SW480 (cell line): ENCODE results near the gene ABHD8.

Source experiments
- DNase-seq: peaks from one replicate; pipeline ENCODE4 v3.0.0-alpha.2; 2016; ENCODE audit warnings: low spot score

Gene ABHD8, protein sequence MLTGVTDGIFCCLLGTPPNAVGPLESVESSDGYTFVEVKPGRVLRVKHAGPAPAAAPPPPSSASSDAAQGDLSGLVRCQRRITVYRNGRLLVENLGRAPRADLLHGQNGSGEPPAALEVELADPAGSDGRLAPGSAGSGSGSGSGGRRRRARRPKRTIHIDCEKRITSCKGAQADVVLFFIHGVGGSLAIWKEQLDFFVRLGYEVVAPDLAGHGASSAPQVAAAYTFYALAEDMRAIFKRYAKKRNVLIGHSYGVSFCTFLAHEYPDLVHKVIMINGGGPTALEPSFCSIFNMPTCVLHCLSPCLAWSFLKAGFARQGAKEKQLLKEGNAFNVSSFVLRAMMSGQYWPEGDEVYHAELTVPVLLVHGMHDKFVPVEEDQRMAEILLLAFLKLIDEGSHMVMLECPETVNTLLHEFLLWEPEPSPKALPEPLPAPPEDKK

DNA sequence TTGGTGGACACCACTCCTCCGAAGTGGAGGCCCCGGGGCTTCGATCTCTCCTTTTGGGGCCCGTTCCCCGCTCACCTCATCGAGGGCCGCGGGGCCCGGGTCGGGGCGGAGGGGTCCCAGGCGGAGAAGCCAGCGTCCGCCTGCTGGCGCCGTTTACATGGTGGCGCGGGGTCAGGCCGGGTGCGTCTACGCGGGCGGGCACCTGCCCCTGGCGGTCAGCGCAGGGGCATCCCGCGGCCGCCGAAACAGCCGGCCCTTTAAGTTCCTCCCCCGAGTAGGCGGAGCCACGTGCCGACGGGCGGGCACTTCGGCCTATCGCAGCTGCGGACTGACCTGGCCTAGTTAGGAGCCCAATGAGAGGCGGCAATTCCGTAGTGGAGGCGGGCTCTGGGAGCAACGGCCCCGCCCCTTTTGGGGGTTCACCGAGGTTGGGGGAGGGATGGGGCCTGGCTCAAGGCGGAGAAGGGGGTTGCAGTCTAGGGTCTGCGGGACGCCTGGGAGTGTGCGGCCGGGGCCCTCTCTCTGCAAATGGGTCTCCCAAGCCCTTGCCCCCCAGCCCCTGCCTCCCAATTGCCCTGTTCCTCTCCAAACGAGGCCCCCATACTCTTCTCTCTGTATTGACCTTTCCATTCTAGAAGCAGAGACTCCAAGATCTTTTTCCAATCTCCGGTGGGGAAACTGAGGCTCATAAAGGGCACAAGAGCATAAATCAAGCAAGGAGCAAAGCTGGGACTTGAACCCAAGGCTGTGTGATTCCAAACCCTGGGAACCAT is at the start of gene ABHD8:
ABHD8 (minus strand) TSS at position 259 of the 773 bp plus-strand sequence. CDS start 1,809 bp downstream, outside the sequence.
- peak; percentile 89 for DNase-seq

DNA sequence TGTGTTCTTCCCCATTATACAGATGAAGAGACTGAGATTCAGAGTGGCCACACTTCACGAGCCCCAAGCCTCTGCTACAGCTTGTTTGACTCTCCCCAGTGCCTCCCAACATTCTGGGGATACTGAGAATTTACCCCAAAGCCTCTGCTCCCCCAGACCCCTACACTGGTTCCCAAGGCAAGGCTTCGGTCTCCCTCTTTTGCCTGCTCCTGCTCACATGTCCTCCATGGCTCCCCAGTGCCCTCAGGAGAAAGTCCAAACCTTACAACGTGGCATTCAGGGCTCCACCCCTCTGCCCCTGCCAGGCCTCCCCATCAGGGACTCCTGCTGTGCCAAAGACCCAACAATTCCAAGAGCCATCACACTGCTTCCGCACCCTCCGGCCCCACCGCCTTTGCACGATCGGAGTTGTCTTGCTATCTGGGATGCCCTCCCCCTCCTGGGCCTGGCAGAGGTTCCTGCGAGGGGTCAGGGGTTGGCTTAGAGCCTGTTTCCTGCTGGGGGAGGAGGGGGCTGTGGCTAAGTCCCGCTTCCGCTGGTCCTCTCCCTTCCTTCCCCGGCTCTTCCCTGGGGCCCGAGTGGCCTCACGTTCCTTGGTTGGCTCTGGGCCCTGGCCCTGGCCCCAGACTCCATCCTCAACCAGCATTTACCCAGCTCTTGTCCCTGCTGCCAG is 49.5 kb upstream of the ABHD8 start:
- DNase-seq, result no peak

DNA sequence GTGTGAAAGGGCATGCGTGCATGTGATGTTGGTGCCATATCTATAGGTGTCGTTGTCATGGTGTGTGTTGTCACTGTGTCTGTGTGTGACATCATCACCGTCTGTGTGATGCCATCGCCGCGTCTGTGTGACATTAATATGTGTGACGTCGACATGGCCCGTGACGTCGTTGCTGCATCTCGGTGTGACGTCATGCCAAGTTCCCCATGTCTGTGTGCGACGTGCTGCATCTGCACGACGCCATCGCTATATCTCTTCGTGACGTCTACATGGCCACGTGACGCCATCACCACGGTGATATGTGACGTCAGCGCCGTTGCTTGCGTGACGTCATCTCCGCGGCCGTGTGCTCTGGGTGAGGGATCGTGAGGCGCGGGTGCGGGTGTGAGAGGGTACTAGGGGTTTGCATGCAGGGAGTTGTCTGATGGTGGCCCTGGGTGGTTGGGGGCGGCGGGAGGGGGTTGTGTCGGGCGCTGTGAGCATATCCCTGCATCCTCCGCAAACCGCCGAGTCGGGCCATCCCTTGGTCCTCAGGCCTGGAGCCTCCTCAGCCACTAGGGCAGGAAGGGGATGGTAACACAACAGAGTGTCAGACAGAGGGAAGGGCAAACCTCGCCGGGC is 48.7 kb upstream of the ABHD8 start:
- DNase-seq, result no peak

DNA sequence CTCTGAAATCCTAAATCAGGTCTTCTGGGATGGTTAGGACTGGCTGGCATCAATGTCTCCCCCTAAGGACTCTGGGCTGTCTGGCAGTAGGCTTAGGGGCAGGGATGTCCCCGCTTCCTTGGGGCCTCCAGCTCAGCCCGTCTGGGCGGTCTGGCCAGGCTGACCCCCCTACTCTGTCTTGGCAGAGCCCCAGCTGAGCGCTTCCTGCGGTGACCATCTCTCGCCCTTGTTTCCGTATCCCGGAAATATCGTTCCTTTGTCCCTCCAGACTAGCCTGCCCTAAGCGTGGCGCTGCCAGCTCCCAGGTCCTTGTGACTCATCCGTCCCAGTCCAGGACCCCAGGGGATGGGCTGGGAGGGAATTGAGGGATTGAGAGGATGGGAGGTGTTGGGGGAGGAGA is 45.5 kb upstream of the ABHD8 start:
- DNase-seq, result peak; percentile 53

DNA sequence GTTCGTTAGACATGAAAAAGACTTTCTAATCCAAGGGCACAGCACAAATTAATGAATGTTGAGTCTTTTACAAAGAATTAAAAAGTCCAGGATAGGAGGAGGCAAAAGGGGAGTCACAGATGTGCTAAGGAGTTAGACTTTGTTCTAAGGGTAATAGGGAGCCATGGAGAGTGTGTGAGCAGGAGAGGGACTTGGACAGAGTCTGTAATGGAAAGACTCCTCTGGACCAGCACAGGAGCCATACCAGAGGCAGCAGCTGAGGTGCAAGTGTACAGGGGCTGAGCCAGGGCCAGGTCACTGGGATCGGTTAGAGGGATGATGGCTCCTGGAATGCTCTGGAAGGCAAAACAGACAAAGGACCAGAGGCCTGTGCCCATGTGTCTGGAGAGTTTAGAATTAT is 44.7 kb upstream of the ABHD8 start:
- no peak for DNase-seq

DNA sequence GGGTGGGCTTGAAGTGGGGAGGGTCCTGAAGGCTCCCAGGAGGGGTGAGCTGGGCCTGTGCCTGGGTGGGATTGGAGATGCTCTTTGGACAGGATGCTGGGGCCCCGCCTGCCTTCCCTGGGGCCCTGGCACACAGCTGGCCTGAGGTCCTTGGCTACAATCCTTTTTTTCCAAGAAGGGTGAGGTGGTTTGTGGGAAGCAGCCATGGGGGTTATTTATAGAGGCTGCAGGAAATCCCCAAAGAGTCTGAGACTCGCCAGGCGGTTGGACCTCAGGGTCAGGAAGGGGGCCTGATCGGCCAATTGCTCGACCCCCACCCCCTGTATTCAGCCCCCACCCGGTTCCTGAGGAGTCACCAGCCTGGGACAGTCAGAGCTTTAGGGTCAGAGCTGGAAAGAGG is 44.1 kb upstream of the ABHD8 start:
- DNase-seq, result no peak

DNA sequence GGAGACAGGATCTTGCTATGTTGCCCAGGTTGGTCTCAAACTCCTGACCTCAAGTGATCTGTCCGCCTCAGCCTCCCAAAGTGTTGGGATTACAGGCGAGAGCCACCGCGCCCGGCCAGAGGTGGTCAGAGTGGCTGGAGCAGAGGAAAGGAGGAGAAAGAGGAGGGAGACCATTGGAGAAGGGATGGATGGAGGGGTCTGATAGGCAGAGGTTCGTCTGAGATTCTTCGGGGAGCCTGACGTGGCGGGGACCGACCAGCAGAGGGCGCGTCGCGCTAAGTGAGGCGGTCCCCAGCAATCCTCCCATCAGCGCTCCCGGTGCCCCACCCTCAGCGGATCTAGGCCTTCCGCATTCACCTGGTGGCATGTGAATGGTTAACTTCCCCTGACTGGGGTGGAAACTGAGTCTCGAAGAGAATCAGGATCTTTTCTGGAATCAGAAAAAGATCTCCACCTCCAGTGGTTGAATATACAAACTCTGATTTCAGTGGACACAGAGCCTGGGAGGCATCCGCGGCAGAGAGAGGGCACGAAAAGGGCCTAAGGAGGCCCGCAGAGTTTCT is 43.0 kb upstream of the ABHD8 start:
- peak; percentile 54 for DNase-seq

DNA sequence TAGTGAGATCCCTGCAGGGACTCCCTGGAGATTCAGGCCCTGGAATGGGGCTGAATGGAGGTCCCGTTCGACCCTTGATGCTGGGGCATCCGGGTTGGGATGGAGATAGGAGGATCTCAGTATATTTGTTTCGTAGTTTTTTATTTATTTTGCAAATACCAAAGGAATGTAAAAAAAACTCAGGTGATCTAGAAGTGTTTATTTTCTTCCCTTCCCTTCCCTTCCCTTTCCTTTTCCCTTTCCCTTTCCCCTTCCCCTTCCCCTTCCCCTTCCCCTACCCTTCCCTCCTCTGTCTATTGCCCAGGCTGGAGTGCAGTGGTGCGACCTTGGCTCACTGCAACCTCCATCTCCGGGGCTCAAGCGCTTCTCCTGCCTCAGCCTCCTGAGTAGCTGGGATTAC is 38.6 kb upstream of the ABHD8 start:
- DNase-seq, result no peak

DNA sequence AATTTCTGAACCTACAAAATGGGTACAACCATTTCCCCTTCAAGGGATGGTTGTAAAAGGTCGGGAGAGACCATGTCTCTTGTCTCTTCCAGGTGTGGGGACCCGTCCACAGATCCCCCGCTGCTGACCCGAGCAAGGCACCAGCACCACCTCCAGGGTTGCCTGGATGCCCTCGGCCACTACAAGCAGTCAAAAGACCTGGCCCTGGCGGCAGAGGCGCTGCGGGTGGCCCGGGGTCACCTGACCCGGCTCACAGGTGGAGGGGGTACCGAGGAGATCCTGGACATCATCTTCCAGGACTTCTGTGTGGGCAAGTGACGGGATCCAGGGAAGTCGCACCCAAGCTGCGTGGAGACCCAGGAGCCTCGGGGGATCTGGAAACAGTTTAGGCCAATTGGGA is 38.2 kb upstream of the ABHD8 start:
- no peak for DNase-seq

DNA sequence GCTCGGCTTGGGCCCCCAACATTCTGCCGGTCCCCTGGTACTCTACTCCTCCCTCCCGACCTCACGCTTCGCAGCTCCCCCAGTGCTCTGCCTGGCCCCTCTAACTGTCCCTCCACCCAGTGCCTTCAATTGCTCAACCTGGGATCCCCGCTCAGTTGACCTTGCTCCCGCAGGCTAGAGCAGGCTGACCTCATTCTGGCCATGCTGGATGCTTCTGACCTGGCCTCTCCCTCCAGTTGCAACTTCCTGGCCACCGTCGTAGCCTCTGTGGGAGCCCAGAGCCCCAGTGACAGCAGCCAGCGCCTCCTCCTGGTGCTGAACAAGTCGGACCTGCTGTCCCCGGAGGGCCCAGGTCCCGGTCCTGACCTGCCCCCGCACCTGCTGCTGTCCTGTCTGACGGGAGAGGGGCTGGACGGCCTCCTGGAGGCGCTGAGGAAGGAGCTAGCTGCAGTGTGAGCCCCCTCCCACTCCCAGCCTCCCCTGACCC is 37.7 kb upstream of the ABHD8 start:
- no peak for DNase-seq

DNA sequence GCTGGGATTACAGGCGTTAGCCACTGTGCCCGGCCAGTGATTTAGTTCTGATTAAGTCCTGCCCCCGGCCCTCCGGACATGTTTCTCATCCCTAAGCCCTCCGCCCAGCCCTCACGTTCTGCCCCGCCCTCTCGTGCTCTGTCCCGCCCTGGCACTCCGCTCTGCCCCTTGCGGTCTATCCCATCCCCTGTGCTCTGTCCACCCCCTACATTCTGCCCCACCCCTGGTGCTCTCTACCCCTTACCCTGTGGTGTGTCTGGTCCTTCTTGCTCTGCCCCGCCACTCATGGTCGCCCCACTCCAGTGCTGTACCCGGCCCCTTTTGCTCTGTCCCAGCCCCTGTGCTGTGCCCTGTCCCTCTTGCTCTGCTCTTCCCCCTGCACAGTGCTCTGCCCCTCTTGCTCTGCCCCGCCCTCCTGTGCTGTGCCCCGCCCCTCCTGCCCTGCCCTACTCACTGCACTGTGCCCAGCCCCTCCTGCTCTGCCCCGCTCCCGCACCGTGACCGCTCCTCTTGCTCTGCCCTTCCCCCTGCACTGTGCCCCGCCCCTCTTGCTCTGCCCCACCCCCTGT is 37.2 kb upstream of the ABHD8 start:
- peak; percentile 46 for DNase-seq

DNA sequence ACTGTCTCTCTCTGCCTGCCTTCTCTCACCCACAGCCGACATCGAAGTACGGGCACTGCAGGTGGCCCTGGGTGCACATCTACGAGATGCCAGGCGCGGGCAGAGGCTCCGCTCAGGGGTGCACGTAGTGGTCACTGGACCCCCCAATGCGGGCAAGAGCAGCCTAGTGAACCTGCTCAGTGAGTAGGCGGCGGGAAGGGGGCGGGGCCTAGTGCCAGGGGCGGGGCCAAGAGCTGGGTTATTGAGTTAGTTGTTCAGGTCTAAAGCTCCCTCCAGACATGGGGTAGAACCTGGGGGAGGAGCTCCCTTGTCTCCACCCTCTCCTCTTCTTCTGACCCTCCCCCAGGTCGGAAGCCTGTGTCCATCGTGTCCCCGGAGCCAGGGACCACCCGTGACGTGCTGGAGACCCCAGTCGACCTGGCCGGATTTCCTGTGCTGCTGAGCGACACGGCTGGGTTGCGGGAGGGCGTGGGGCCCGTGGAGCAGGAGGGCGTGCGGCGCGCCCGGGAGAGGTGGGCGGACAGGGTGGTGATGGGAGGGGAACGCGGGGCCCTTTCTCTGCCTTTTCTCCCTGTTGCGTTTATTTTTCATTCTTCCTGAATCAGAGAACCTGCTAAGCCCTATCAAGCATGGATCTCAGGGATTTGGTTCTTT is 36.0 kb upstream of the ABHD8 start:
- DNase-seq, result no peak

DNA sequence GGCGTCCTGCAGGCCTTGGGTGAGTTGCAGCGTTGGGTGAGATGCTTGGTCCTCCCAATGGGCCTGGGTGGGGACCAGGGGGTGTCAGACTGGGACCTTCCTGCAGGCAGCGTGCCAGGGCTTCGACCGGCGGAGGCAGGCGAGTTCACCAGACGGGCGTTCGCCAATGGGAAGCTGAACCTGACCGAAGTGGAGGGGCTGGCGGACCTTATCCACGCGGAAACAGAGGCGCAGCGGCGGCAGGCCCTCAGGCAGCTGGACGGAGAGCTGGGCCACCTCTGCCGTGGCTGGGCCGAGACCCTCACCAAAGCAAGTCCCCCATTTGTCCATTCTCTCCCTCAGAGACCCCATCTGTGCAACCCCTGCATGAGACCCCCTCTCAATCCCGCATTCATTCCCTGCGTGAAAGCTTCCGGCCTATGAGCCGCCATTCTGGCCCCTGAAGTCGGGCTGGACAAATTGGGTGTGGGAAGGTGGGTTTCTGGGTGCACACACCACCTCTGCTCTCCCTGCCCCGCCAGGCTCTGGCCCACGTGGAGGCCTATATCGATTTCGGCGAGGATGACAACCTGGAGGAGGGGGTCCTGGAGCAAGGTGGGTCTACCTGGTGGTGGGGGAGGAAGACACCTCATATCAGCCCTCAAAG is 35.3 kb upstream of the ABHD8 start:
- DNase-seq, result no peak

DNA sequence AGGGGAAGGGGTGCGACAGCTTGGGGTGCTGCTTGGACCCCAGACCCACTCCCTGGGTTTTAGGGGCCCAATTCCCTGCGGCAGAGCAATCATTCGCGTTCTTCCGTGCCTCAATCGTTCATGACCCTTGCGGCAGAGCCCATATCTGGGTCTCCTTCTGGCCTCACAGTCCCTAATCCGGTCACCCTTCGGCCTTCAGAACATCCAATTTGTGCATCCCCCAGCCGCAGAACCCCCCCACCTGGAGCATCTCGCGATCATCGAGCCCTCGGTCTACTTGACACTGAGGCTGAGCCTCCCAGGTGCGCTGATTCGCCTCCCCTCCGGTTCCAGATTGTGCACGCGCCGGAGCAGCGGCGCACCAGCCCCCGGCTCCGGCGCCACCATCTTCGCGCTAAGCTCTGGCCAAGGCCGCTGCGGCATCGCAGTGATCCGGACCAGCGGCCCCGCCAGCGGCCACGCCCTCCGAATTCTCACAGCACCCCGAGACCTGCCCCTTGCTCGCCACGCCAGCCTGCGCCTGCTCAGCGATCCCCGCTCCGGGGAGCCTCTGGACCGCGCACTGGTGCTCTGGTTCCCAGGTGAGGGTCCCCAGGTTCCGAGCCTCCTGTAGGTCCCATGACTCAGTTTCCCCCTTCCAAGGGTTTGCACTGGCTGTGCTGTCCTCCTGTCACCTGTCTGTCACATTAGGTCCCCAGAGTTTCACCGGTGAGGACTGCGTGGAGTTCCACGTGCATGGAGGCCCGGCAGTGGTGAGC is 34.6 kb upstream of the ABHD8 start:
- peak; percentile 44 for DNase-seq

DNA sequence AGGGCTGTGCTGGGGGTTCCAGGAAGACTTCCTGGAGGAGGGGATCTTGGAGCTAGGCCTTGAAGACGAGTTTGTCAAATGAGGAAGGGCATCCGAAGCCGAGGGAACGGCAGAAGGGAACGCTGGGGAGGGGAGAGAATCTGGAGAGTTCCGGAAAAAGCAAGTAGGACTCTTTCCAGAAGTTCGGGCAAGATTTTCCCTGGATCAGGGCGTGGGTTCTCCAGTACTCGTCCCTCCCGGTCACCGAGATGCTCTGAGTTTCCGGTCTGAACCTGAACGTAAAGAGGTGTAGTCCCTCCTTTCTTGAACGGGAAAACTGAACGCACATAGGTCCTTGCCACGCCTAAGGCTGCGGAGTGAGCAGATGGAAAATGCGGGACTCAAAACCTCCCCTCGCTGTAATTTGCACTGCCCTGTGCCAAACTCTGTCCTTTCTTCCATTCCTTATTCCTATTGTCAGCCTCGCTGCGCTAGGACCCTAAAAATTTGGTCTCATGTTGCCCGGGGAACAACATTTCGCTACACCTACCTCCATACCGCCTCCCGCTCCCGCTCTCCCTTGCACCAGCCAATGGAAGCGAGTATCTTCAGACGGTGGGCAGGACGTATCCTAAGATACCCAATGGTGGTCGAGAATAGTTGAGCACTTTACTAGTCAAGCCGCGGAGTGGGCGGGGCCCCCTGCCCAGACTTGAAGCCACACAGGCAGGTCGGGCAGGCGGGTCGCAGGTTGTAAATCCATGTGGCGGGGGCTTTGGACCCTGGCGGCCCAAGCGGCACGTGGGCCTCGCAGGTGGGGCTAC is 33.8 kb upstream of the ABHD8 start, which contains the start of gene GTPBP3:
GTPBP3 (plus strand) TSS at position 682 of the 803 bp plus-strand sequence; CDS start at position 741, 59 bp downstream.
- peak; percentile 99 for DNase-seq

DNA sequence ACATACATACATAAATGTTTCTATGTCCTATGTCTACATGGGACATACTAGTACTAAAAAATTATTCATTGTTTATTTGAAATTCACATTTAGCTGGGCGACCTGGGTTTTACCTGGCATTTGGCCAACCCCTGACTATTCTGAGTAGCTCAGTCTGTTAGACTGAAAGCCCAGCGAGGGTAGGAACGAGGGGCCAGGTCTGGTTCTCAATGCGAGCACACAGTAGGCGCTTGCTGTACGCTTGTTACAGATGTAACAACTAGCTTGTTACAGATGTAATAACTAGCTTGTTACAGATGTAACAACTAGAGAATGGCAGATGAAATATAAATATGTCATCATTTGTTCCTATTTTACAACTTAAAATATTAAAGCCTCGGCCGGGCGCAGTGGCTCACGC is 32.4 kb upstream of the ABHD8 start:
- DNase-seq, result no peak

DNA sequence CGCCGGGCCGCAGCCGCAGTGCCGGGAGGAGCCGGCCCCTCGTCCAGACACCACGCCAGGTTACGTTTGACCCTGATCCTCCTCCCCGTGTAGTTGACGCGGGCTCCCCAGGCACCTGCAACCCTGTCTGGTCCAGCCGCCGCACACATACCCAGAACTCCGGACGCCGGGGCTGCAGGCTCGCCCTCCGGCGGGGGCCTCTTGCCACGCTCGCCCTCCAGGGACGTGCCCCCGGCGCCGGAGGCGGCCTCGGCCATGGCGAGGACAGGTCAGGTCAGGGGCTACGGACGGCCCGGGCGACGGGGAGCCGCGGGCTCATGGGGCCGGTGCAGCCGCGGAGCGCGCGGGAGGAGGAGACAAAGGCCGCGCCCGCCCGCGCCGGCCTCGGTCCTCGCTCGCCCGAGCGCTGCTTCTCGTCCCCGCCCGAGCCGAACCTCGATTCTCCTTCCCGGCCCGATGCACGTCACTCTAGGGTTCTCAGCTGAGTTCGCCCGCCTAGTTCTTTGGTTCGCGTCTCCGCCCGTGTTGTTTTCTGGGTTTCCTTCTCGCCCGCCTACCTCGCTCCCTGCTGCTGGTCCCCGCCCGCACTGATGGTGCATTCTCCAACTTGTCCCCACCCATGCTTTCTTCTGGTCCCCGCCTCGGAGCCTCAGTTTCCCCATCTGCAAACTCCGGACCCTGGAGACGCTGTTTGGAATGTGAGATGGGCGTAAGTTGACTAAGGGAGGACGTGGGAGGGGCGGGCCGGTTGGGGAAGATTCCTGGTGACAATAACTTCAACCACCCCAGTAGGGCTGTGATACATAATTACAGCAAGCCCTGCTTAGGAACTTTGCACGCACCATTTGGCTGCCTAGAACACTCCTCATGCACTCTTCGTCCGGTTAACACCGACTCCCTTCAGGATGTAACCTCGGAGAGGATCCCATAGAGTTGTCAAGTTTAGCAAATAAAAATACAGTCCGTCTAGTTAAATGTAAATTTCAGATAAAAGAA is 31.5 kb upstream of the ABHD8 start, which contains the start of gene ANO8:
ANO8 (minus strand) TSS at position 442 of the 996 bp plus-strand sequence; CDS start at position 257, 185 bp downstream.
- peak; percentile 97 for DNase-seq
